Measurements from ENCODE around the gene KLF6. TPM values are rescaled to one million over a fixed set of nuclear protein-coding genes. Genes with fewer than 3 reads are reported as not detected.

Gene KLF6
- total RNA-seq, 1 experiment from 2014 or later, result 70.1 TPM

GRCh38 chr10:3792710-3793219 lies 7.8 kb upstream of the KLF6 start:
- Histone ChIP-seq H3K4me1 (ENCODE audit: insufficient read depth, low read length, poor library complexity, severe bottlenecking) (no peaks in the 10 kb centered on the region), H3K36me3 (ENCODE audit: insufficient read depth, low read length, poor library complexity, severe bottlenecking) (no peaks in the 10 kb centered on the region), H3K9me3 (ENCODE audit: low read depth, low read length, poor library complexity, severe bottlenecking) (peaks cover 23% of the 10 kb centered on the region), H3K27me3 (replicated peaks; ENCODE audit: insufficient read depth, low read depth, low read length, poor library complexity) (no peaks in the 10 kb centered on the region), H3K27ac (ENCODE audit: low read depth, low read length, poor library complexity, severe bottlenecking) (no peak overlapping the region), H3K4me3 (ENCODE audit: low read depth, low read length, poor library complexity, severe bottlenecking) (no peak overlapping the region)
- CTCF ChIA-PET, result no interaction called here
- TF ChIP-seq CTCF (conservative IDR thresholded peaks at IDR 0.05; ENCODE audit: low read depth, low read length) (no peak), EZH2 (IDR thresholded peaks at IDR 0.05; ENCODE audit: borderline replicate concordance, low read depth, low read length, poor library complexity, severe bottlenecking) (no peak)
- intact Hi-C loops (cut with micrococcal nuclease; ENCODE audit: unreplicated experiment), result no loop called here
- DNase-seq (ENCODE audit: low spot score), result no peak
- no TSS peak for BruUV-seq (replicated peaks)
- POLR2A ChIA-PET (ENCODE audit: low non-redundant PET), result no interaction called here

- H3K27ac ChIP-seq (ENCODE audit: low read depth, low read length, poor library complexity, severe bottlenecking), result no peak overlapping the region
- no TSS peak for BruUV-seq (replicated peaks)
- TF ChIP-seq EZH2 (IDR thresholded peaks at IDR 0.05; ENCODE audit: borderline replicate concordance, low read depth, low read length, poor library complexity, severe bottlenecking) (no peak), CTCF (conservative IDR thresholded peaks at IDR 0.05; ENCODE audit: low read depth, low read length) (no peak)
- DNase-seq (ENCODE audit: low spot score), result no peak
- H3K27me3 ChIP-seq (replicated peaks; ENCODE audit: insufficient read depth, low read depth, low read length, poor library complexity), result no peaks in the 10 kb centered on the region
- no peak overlapping the region for H3K4me3 ChIP-seq (ENCODE audit: low read depth, low read length, poor library complexity, severe bottlenecking)
- peaks cover 23% of the 10 kb centered on the region for H3K9me3 ChIP-seq (ENCODE audit: low read depth, low read length, poor library complexity, severe bottlenecking)
- ChIA-PET CTCF (no interaction called here), POLR2A (ENCODE audit: low non-redundant PET) (no interaction called here)
- intact Hi-C loops (cut with micrococcal nuclease; ENCODE audit: unreplicated experiment), result no loop called here
- no peaks in the 10 kb centered on the region for H3K36me3 ChIP-seq (ENCODE audit: insufficient read depth, low read length, poor library complexity, severe bottlenecking)
- H3K4me1 ChIP-seq (ENCODE audit: insufficient read depth, low read length, poor library complexity, severe bottlenecking), result no peaks in the 10 kb centered on the region
Measured at GRCh38 chr10:3791974-3792633, 7.1 kb upstream of the KLF6 start.

DNA sequence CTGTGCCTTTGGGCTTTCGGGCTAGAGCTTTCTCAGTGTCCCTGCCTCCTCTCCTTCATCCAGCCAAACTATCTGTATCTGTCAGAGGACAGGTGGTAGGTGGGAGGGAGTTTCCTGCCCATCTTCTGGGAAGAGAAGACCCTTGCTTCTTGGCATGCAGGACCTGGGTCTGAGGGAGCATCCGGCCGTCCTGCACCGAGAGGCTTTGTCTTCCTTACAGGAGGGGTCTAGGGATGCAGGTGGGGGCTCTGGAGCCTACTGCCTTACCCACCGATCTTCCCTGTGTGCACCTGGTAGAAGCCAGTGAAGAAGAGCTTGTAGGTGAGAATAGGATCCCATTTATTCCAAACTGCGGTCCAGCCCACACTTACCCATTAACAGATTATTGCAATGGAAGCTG lies 5.8 kb upstream of the KLF6 start:
- POLR2A ChIA-PET (ENCODE audit: low non-redundant PET), result interaction anchor here (0.5 kb wide), 1 partner anchor 126 kb away, joined by 12 read pairs; no protein-coding TSS in a partner anchor
- BruUV-seq (replicated peaks), result no TSS peak

More for the DNA sequence above, 5.8 kb upstream of the KLF6 start:
- CTCF ChIA-PET, result no interaction called here
- Histone ChIP-seq H3K4me1 (ENCODE audit: insufficient read depth, low read length, poor library complexity, severe bottlenecking) (peaks cover 8% of the 10 kb centered on the region), H3K4me3 (ENCODE audit: low read depth, low read length, poor library complexity, severe bottlenecking) (no peak overlapping the region), H3K36me3 (ENCODE audit: insufficient read depth, low read length, poor library complexity, severe bottlenecking) (no peaks in the 10 kb centered on the region), H3K27ac (ENCODE audit: low read depth, low read length, poor library complexity, severe bottlenecking) (no peak overlapping the region), H3K27me3 (replicated peaks; ENCODE audit: insufficient read depth, low read depth, low read length, poor library complexity) (no peaks in the 10 kb centered on the region), H3K9me3 (ENCODE audit: low read depth, low read length, poor library complexity, severe bottlenecking) (peaks cover 23% of the 10 kb centered on the region)
- DNase-seq (ENCODE audit: low spot score), result no peak
- TF ChIP-seq CTCF (conservative IDR thresholded peaks at IDR 0.05; ENCODE audit: low read depth, low read length) (no peak), EZH2 (IDR thresholded peaks at IDR 0.05; ENCODE audit: borderline replicate concordance, low read depth, low read length, poor library complexity, severe bottlenecking) (no peak)
- intact Hi-C loops (cut with micrococcal nuclease; ENCODE audit: unreplicated experiment), result no loop called here

All from A673 (cell line).